GM10847 (cell line): ENCODE measurements around the gene ZC3H7B.

Experiments
- POLR2A ChIP-seq: IDR thresholded peaks from 2 replicates; pipeline ENCODE4 v1.6.1; 2011; ENCODE audit not compliant: insufficient read length; ENCODE audit errors: extremely low read depth

Gene ZC3H7B

GRCh38 chr22:41358927-41359326, 57.6 kb downstream of the ZC3H7B start:
- TF ChIP-seq POLR2A: no peak

GRCh38 chr22:41359376-41359775, 58.1 kb downstream of the ZC3H7B start:
- no peak for TF ChIP-seq POLR2A

- TF ChIP-seq POLR2A: no peak
Measured at GRCh38 chr22:41360126-41360525, 58.8 kb downstream of the ZC3H7B start.

GRCh38 chr22:41361716-41362310, 60.5 kb downstream of the ZC3H7B start:
- TF ChIP-seq POLR2A: no peak

GRCh38 chr22:41362615-41363014, 61.3 kb downstream of the ZC3H7B start:
- no peak for TF ChIP-seq POLR2A

- TF ChIP-seq POLR2A: no peak
Measured at GRCh38 chr22:41364233-41364632, 62.9 kb downstream of the ZC3H7B start.

GRCh38 chr22:41364955-41365354, 63.6 kb downstream of the ZC3H7B start:
- no peak for TF ChIP-seq POLR2A

- no peak for TF ChIP-seq POLR2A
Measured at GRCh38 chr22:41365425-41365824, 64.1 kb downstream of the ZC3H7B start.

GRCh38 chr22:41366323-41367029, 65.2 kb downstream of the ZC3H7B start:
- no peak for TF ChIP-seq POLR2A

GRCh38 chr22:41367039-41367679, 65.8 kb downstream of the ZC3H7B start:
- TF ChIP-seq POLR2A: no peak

GRCh38 chr22:41367680-41368542, 66.6 kb downstream of the ZC3H7B start:
- TF ChIP-seq POLR2A: no peak

GRCh38 chr22:41368543-41369423, 67.5 kb downstream of the ZC3H7B start:
- TF ChIP-seq POLR2A: no peak

GRCh38 chr22:41369424-41369745, 68.1 kb downstream of the ZC3H7B start:
- TF ChIP-seq POLR2A: no peak

- TF ChIP-seq POLR2A: no peak
Measured at GRCh38 chr22:41369837-41370236, 68.5 kb downstream of the ZC3H7B start.

- TF ChIP-seq POLR2A: no peak
Measured at GRCh38 chr22:41377846-41378245, 76.5 kb downstream of the ZC3H7B start.
